HG03095 (cell line): ENCODE results near the gene MYORG.

Experiments used
- ATAC-seq: cut with Tn5 transposase; IDR thresholded peaks from one replicate; pipeline ENCODE4 v1.9.1; 2021; ENCODE audit warnings: moderate library complexity; ENCODE audit not compliant: unreplicated experiment

The MYORG gene

DNA sequence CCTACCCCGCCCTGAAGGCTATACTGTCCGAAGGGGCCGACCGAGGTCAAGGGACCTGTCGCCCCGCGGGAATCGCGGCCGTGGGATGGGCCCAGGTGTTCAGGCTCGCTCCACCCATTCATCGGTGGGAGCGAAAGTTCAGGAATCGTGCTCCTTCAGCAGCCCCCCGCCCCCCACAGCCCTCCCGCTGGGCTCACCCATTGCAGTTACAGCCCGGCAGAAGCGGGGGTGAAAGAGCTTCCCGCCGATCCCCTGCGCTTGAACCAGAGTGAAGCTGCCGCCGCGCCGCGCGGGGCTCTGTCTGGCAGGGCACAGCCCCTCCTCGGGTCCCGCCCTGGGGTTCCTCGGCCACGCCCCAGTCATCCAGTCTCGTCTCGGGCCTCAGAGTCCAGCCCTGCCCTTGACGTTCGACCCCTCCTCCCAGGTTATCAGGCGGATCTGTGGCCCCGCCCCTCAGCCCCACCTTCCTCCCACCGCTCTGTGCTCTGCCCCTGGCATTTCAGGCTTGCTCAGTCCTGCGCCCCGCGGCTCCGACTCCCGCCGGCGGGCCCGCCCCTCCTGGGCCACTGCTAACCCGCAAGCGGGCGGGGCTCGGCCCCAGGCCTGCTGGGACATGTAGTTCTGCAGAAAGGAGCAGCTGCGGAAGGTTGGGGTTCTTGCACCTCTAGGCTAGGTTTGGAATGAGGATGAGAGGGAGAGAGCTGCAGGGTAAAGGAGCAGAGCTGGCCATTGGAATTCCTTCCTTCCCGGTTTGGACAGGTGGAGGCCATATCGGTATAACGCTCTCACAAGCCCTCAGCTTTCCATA, at the start of gene MYORG:
Gene MYORG, minus strand, starts transcription at position 303 of the 808 bp plus-strand sequence. CDS start 3,955 bp downstream, outside the sequence.
- peak; percentile 82 for ATAC-seq

DNA sequence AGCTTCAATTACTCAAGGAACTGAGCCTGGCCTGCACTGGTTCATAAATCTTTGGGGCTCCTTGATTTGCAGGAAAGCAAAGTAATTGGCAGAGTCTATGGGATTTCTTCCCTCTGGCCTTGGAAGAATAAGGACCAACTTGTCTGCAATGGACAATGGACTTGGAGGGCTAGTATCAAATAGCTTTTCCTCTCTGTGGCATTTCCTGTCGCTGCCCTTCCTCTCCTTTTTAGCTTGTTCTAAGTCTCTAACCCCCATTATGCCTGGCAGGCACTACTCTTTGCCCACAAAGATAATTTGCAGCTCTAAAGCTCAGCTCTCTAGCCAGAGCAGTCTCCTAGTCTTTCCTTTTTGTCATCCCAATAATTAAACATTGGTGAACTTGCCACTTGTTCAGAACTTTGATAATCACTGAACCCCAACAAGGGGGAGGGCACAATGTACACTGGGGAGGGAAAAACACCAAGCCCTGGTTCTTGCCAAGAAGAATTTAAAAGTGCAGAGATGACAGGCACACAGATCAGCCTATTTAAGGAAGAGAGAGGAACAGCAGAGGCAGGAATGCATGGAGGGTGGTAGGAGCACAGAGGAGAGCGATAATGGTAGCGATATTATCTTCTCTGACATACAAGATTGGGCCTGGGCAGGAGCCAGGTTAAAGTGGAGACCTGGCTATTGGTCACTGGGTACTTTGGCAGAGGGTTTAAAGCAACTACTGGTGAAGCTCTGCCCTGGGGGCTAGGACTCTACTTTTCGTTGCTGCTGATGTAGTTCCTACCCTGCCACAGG, 43.2 kb upstream of the MYORG start:
- ATAC-seq, result no peak

- ATAC-seq, result no peak
These were observed 41.0 kb upstream of the MYORG start for GRCh38 chr9:34417734-34418133.

DNA sequence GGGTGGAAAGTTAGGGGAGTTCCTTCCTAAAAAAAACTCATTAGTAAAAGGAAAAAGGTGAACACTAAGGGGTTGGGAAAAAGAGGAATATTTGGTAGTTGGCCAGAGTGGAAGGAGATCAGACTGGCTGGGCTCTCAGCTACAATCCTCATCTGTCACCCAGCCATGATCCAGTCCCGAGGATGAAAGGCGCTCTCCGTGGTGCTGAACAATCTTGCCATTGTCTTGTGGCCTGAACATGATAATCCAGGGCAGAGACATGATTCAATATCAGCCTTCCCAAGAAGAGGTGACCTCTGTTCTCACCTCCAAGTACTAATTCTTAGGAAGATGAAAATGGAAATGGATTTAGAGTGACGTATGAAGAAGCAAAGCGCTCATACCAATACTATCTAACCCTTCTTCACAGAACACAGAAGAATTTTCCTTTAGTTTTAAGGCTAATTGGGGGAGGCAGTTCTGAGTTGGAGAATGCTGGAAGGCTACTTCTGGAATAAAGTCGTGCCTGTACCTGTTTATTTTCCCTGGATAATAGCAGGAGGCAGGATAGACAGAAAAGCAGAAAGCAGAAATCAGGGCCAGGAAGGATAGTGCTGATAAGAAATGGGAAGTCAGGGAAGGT, 36.6 kb upstream of the MYORG start:
- no peak for ATAC-seq

DNA sequence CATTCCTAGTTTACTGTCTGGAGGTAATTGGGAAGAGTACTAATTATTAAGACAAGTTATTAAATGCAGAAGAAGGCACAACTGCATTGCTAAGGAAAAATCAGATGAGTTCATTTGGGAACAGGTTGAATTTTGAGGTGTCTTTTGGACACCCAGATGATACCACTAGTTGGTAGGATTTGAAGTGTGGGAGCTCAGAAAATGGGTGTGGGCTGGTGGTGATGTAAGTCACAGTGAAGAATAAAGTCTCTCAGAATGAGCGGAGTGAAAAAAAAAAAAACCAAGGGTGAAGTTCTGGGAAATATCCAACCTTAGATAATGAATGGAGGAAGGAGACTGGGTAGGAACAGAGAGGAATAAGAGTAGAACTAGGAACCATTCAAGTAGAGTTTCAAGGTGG, 35.6 kb upstream of the MYORG start:
- ATAC-seq, result no peak

DNA sequence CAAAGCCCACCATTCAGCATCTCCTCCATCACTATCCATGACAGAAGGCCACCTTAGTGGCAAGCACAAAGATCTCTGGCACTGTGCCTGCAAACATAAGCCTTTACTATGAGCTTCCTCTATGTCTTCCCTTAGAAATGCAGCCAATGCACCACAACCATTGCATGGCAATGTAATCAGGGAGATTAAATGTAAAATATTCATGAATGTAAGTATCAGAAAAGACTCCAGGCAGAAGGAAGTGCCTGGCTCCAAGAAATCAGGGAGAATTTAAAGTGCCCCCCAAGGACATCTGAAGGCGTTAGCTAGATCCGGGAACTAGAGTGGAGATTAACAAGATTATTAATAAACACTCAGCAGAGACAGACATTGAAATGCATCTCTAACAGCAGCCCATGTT, 32.5 kb upstream of the MYORG start:
- no peak for ATAC-seq

GRCh38 chr9:34408173-34408572, 31.5 kb upstream of the MYORG start:
- ATAC-seq, result no peak

GRCh38 chr9:34406219-34406618, 29.5 kb upstream of the MYORG start:
- ATAC-seq, result no peak

GRCh38 chr9:34405719-34406118, 29.0 kb upstream of the MYORG start:
- no peak for ATAC-seq

- ATAC-seq, result no peak
These were observed 27.1 kb upstream of the MYORG start for GRCh38 chr9:34403554-34404380.

DNA sequence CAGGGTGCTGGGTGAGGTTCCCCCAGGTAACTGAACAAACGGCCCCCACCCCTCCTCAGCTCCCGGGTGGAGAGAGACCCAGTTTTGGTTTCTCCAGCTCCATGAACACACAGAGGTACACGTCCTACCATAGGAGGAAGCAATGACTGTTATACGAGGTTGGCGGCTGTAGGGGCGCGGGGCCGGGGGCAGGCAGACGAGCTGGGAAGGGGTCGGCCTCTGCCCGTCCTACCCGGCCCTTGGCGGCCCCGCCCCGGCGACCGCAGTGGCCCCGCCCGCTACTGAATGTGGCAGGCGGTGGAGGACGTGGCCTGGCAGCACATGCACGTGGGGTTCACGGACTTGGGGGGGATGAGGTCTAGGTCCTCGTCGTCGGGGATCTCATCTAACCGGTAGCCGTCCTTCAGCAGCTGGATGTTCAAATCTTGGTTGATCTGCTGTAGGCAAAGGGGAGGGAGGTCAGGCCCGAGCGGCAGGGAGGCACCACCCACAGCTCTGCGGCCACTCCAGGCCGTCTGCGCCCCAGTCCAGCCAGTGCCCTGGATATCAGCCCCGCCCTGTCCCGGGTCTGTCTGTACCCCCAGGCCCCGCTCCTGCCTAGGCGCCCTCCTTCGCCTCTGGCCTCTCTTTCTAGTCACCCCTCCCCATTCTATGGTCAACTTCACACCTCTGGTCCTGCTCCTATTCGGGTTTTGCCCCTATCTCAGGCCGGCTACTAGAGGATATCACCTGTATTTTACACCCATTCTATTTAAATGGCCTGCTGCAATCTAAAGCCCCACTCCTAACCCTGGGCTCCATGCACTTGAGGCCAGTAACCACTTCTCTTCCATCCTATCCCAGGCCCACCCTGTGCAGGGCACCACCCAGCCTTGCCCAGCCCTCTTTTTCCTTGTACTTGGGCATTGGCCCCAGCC, 24.2 kb upstream of the MYORG start:
- ATAC-seq, result no peak

- ATAC-seq, result no peak
These were observed 23.6 kb upstream of the MYORG start for GRCh38 chr9:34400275-34400674.

GRCh38 chr9:34399729-34400128, 23.0 kb upstream of the MYORG start:
- ATAC-seq, result no peak

- no peak for ATAC-seq
These were observed 22.2 kb upstream of the MYORG start for GRCh38 chr9:34398875-34399274.

- ATAC-seq, result no peak
These were observed 19.8 kb upstream of the MYORG start for GRCh38 chr9:34396276-34397214.

DNA sequence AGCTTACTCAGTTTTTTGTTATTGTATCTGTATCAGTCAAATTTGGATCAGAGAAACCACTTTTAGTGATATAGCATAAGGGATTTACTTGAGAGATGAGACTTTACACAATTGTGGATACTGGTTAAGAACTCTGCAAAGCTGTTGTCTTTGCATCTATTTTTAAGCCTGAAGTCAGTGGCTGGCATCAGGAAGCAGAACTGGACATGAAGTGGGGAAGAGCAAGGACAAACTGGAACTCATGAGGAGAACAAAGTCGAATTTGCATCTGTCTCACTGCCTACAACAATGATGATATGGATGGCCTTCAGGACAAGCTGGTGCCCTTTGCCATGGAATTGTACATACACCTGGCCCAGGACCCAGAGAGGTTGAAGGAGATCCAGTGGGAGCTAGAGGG, 15.8 kb upstream of the MYORG start:
- ATAC-seq, result no peak

GRCh38 chr9:34387239-34387638, 10.5 kb upstream of the MYORG start:
- no peak for ATAC-seq

GRCh38 chr9:34386656-34387055, 10.0 kb upstream of the MYORG start:
- no peak for ATAC-seq
